HuH-7 (cell line): ENCODE measurements around the gene EFNA5.
"Not testable (repeated sequence)": the region's sequence is repeated elsewhere in the genome, so short reads cannot be mapped to it uniquely, and the experiment has no call there.

Experiments
- DNase-seq: peaks from one replicate; pipeline ENCODE4 v3.0.0; 2011; ENCODE audit warnings: low spot score

The EFNA5 gene

DNA sequence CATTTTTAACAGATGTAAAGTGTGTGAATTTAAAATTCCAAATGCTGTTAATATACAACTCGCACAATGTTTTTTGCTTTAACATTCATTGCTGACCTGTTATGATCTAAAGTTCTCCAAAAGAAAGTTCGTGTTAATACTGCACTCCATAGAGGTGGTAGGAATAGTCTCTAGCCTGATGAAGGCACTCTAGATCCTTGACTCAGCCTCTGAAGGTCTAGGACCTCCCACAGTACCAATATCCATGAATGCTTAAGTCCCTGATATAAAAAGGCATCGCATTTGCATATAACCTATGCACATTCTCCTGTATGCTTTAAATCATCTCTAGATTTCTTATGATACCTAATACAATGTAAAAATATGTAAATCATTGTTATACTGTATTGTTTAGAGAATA, 213.6 kb downstream of the EFNA5 start:
- no peak for DNase-seq

DNA sequence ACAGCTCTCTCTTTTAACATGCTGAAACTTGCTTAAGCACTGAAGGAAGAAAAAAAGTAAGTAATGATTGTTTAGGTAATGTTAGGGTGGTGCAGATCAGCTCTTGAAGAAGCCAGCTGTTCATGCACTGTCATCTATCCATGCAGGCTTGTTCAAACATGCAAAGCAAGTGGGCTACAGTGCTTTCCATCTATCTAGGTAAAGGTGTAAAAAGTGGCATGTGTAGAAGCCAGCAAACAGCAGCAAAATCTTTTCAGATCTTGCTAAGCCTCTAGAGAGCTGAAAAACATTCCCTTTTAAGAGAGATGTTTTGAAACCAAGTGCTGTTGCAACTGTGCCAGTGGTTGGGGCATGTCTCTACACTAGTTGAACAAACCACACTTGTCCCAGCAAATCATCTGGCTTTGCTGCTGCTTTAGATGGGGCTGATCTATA, 214.4 kb downstream of the EFNA5 start:
- DNase-seq: no peak

DNA sequence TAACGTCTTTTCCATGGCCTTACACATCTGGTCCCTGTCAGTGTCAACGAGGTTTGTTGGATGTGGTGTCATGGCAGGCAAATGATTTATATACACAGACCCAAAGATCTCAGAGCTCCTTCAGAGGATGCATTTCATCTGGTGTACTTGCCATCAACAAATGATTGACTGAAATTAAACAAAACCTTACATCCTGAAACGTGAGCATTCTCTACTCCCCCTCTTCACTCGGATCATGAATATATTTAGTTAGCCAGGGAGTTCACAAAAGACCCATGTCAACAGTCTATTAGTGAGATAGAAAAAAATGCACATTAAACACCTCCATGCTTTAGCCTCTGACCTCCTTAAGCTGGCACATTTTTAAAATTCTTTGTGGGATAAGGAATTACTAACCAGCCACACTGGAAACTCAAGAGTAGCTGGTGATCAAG, 215.6 kb downstream of the EFNA5 start:
- no peak for DNase-seq

DNA sequence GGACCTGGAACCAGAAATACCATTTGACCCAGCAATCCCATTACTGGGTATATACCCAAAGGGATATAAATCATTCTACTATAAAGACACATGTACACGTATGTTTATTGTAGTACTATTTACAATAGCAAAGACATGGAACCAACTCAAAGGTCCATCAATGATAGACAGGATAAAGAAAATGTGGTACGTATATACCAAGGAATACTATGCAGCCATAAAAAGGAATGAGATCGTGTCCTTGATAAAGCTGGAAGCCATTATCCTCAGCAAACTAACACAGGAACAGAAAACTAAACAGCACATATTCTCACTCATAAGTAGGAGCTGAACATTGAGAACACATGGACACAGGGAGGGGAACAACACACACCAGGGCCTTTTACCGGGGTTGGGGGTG, 218.9 kb downstream of the EFNA5 start:
- not testable (repeated sequence) for DNase-seq

DNA sequence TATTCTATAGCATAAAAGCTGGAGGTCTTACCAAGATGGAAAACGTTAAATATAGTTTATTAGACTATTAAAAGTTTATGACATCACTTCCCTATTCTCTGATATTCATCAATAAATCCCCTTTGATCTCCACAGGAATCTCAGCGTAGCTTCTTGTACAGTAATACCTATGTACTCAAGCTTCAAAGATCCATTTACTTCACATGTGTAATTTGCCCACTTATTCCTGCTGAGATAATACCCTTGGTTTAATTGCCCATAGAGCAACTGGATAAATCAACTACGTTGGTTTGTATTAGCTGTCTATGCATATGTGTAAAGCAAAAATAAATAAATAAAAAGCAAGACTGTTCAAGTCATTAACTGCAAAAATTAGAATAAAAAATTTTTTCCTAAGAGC, 219.7 kb downstream of the EFNA5 start:
- DNase-seq: no peak

DNA sequence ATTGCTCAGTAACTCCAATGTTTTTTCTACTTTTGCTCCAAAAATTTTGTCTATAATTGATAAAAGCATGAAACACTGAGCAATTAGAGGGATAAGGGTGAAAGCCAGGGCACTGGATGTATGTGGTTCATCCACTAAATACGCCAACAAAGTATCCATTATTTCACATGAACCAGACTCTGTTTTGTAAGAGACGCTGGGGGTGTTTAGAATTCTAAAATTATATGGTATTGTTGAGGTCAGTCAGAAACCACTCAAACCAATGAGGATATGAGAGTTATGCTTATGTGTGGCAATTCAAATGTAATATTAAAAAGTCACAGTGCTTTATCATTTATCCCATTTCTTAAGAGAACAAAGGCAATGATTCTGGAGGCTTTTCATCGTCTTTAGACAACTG, 220.2 kb downstream of the EFNA5 start:
- no peak for DNase-seq

DNA sequence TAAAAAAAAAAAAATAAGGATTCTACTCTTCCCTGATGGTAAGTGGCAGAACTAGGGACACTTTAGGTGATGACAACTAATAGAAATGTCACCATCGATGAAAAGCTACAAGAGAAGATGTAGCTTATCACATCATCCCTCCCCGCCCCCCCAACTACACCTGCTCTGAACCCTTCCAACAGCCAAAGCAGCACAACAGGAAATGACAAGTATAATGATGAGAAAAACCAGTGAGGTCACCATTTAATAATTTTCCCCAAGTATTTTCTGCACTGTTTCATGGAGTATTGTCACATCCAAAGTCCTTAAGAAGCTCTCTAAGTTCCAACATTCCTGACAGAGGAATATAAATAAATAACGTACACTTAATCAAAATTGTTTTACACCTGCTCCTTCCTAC, 221.4 kb downstream of the EFNA5 start:
- DNase-seq: no peak

DNA sequence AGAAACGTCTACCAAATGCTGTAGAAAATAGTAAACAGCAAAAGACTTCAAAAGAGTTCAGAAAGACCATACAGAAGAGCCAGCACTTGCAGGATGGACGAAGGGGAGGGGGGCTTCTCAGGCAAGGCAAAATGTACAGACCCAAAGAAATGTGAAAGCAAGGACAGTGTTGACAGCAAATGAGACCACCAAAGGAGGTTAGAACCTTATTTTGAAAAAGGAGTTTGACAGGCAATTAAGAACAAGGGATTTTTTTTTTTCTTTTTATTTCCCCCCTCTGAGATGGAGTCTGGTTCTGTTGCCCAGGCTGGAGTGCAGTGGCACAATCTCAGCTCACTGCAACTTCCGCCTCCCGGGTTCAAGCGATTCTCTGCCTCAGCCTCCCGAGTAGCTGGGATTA, 223.2 kb downstream of the EFNA5 start:
- DNase-seq: no peak

DNA sequence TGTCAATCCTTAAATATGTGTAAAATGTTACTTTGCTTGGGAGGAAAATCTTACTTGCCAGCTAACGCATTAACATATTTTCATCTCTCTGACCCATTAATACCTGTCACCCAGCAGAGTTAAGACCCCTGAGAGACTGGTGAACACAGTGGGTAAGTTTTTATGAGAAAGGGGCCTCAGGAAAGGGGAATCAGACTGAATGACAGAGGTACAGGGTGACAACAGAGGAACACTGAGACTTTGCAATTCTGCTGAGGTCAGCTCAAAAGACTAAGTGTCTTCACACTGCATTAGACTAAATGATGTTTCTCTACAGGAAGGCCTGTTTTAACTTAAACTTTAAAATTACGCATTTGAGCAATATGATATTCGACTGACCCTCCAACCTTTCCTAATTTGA, 223.8 kb downstream of the EFNA5 start:
- no peak for DNase-seq

DNA sequence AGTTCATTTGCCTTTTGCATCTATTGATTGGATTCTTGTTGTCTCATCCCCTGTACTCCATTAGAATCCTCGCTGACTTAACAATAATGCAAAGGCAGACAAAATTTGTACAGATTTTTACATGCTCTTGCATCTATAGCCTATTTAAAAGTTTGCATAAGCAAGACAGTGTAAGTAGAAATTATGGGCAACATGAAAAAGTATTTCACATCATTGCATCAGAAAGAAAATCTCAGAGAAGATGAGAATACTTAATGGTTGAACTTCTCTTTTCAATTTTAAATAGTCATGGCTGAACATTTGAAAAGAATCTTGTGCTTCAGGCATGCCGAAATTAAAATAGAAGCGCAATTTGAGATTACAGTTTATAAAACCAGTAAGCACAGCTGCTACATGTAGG, 226.4 kb downstream of the EFNA5 start:
- DNase-seq: no peak

DNA sequence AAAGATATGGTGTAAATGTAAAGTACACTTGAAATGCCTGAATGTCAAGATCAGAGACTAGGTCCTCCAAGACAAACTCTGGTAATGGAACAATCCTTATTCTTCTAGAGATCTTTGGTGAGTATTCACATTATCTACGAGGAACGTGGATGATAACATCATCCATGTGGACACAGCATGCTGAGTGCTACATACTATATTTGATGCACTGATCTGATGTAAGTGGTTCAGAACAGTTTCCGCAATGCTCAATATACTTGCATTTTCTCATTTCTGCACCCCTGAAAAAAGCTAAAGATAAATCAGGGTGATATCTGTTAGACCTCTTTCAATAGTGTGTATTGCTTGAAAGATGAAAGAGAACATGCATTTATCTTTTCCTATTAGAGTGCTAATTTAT, 226.8 kb downstream of the EFNA5 start:
- DNase-seq: no peak

DNA sequence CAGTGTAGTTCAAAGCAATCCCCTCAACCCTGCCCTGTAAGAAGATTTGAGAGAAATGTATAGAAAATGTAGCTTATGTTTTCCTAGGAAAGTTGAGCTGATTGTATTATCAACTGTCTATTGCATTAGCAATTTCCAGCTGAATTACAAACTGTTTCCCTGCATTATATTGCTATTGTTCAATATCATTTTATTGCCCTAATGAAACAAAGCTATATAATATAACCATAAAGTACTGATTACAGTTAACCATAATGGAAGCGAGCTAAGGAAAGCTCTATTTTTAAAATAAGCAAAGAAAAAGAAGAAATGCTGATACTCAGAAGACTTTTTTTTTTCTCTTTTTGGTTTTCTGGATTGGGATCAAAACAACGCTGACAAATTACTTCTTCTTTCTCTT, 228.3 kb downstream of the EFNA5 start:
- no peak for DNase-seq

DNA sequence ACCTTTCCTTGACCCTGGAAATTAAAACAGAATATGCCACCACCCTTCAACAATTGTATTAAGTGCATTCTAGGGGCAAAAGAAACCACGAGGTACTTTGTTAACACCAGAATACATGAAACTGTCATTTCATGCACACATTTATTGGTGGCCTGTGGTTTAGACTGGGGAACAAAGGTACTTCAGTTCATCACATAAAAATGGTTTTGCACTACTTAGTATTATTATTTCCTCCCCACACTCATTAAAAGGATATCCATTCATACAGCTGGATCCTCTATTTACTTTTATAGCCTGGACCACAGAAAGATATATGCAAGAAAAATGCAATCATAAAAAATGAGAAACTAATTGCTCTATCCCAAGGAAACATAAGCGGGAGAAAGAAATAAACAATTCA, 230.9 kb downstream of the EFNA5 start:
- DNase-seq: no peak

DNA sequence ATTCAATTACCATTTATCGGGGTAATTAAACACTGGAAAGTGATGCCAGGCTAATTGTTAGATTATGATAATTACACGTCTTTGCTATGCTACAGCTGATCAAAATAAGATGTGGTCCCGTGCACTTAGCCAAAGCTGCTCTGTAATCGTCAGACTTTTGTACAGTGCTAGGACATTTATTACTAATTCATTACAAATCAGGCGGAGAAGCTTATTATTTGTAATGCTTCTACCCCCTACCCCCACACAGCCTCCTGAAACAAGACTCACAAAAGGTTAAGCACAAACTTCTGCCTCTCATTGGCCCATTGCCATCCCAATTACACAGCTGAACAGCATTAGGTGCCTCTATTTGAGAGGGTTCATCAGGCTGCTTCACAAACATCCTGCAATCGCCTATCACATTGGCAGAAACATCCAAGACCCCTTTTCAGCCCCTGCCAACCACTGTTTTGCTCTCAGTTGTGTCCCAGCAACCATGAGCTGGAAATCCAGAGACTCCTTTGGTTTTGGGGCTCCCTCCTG, 232.7 kb downstream of the EFNA5 start:
- no peak for DNase-seq

DNA sequence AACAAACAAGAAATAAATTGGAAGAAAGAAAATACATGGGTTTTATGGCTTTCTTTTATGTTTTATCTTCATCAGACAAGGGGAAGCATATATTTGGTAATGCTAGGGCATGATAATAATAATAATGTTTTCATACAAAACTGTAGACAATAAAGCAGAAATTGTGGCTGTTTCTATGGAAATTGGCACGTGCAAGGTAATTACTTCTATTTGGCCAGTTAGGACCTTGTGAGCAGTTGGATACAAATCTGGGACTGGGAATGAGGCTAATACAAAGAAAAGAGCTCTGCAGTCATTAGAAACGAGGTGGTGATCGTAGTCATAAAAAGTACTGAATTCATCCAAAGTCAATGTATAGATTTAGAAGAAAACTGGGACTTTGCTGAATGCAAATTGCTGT, 233.6 kb downstream of the EFNA5 start:
- no peak for DNase-seq

DNA sequence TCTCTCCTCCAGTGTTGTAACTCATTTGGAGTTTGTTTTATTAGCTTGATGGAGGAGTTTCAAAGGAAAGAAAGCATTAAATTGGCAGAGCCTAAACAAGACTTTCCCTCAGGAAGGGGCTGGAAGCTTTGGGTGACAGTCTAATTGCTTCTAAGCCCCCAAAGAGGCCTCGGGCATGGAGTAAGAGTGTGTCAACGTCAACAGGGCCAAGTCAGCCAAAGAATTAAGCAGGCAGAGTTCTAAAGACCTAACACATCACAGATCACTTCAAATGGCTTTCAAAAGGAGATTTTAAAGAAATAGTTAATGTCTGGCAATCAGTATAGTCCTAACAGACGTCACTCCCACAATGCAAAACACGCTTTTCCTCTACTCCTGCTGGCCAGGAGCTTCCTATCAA, 234.5 kb downstream of the EFNA5 start:
- no peak for DNase-seq

DNA sequence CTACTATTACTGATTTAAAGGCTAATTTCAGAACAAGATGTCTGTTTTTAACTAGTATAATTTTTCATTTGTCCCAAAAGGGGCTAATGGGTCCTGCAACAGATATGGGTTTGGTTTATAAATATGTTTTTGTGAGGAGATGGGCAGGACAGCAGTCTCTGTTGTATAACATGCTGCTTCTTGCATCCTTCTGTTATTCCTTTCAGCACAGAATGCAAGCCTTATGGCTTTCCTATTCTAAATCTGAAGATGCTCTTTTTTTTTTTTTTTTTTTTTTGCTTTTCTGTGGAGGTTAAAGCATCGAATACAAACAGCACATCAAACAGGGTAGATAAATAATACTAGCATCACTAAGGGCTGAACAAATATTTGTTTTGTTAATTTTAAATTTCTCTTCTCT, 235.7 kb downstream of the EFNA5 start:
- DNase-seq: no peak

DNA sequence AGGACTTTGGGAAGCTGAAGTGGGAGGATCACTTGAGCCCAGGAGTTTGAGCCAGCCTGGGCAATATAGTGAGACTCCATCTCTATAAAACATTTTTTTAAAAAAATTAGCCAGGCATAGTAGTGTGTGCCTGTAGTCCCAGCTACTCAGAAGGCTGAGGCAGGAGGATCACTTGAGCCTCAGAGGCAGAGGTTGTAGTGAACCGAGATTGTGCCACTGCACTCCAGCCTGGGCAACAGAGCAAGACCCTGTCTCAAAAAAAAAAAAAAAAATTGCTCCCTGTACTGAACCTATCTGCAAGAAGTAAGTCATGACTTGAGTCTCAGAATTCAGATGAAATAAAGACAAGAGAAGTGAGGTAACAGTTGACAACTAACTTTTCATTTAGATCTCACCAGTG, 237.1 kb downstream of the EFNA5 start:
- not testable (repeated sequence) for DNase-seq

DNA sequence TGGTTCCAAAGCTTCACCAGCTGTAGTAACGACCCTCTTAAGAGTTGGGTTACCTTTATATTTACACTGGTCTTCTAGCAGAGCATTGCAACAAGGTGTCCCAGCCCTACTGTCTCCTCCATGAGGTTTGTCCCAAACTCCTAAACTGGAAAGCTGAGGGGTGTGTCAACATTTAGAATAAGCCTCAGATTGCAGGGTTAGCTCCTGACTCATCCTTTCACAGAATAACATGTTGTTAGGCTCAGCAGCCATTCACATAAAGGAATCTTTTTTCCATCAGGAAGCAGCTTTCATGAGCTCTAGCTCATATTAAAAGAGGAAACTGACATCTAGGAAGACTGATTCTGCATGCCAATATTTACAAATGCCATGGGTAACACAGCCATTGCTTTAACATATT, 238.7 kb downstream of the EFNA5 start:
- no peak for DNase-seq

DNA sequence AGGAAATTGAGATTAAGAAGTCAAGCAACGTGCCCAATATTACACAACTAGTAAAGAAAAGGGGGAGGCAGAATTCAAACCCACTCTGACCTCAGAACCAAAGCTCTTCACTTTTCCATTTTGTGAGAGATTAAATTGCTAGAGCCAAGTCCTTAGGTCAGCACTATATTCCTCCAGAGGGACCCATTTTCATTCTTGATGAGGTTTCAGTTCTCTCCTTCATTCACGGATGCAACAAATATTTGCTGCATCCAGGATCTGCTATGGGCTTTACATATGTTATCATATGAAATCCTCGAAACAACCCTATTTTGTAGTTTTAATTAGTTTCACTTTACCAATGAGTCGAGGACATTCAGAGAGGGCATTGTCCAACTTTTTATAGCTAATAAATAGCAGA, 239.2 kb downstream of the EFNA5 start:
- DNase-seq: no peak

DNA sequence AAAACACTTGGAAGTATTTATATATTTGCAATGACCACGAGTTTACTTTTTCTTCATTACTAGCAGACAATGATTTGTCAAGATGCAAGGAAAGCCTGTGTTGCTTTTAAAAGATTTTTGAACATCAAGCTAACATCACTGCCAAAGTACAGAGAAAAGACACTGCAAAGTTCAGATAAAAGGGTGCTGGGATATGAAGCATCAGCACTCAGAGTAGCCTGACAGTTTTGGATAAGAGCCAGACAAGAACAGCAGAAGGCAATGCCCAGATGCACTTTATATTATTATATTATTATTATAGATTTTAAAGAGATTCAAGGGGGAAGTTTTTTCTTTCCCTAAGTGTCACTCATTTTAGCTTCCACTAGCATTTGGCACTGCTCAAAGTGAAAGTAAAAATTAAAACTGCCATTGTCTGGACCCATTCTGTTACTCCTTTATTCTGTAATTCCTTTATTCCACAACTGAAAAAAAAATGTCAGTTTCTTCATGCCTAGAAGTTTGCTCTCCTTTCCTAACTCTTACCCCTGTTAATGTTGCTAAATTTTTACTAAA, 240.6 kb downstream of the EFNA5 start:
- DNase-seq: no peak

DNA sequence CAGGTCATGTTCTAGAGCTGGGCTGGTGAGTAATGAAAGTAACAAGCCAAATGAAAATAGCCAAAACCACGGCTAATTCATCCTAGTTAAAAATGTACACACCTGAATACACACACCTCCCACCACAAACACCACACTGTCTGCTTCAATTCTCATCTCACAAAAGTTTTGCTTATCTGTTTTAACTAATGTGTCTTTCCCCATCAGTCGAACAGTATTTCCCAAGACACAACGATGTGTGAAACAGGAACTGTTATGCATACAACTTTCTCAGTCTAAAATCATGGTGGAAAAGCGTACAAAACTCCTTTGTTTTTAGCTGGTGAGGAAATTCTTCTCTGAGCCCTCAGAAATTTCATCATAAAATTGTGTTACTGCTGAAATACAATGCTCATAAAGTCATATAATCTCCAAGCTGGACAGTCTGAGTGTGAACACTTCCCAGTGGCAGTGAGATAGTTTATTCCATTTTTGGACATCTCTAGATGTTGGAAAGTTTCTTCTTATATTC, 242.4 kb downstream of the EFNA5 start:
- DNase-seq: no peak

DNA sequence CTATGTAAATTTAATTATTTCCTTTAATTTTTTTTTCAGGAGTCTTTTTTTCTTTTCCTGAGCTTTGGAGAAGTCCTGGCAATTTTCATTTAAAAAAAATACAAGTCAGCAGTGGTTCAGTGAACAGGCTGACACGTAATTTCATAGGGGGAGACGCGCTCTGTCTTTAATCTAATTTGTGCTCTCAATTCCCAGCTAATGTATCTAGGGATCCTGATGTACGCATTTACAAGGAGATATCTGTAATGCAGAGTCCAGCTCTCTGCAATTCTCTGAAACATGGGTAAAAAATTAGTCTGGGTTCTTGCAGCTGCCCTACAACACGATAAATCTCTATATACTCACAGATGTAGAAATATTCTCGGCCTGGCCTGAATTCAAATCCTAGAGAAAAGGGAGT, 243.9 kb downstream of the EFNA5 start:
- DNase-seq: no peak

DNA sequence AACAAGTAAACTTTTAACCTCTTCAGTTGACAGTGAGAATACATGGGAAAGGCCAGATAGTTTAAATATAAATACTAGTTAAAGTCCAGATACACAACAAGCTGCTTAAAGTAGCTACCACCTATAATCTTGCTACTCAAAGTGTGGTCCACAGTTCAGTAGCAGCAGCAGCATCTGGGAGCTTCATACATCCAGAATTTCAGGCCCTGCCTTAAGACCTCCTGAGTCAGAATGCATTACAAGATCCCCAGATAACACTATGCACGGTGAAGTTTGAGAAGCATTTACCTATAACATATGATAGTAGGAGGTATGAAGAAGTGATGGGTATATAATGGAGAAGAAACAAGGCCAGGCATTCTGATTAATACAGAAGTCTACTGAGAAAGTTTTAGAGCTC, 244.5 kb downstream of the EFNA5 start:
- DNase-seq: no peak
